Activated T-helper 2 cell treated with anti-CD3 and anti-CD28 coated beads, Interferon-gamma antibody, Interleukin-2, Interleukin-4, amounts not matched to agents 10 μg/mL and 5 μg/mL and 100 μg/mL, durations not matched to agents 14 hours and 24 hours and 36 hours (primary cell): ENCODE results near the gene TMX2. TPM values are rescaled to one million over a fixed set of nuclear protein-coding genes. Genes with fewer than 3 reads are reported as not detected.

ENCODE experiments used
- DNase-seq: peaks from one replicate; pipeline ENCODE4 v3.0.0; 2021; ENCODE audit warnings: low spot score
- H3K27ac Mint-ChIP-seq: one replicate; pipeline ENCODE4 v1.8.0; 2021; ENCODE audit warnings: mixed read lengths
- H3K27me3 Mint-ChIP-seq: one replicate; pipeline ENCODE4 v1.8.0; 2021; ENCODE audit warnings: low read depth, mixed read lengths
- H3K36me3 Mint-ChIP-seq: one replicate; pipeline ENCODE4 v1.8.0; 2021; ENCODE audit warnings: low read depth, mixed read lengths
- H3K4me1 Mint-ChIP-seq: one replicate; pipeline ENCODE4 v1.8.0; 2021; ENCODE audit warnings: low read depth, mixed read lengths
- H3K4me3 Mint-ChIP-seq: one replicate; pipeline ENCODE4 v1.8.0; 2021; ENCODE audit warnings: low read depth, mild to moderate bottlenecking, moderate library complexity, mixed read lengths
- H3K9me3 Mint-ChIP-seq: one replicate; pipeline ENCODE4 v1.8.0; 2021; ENCODE audit warnings: mixed read lengths
- intact Hi-C: fragments of 100-400 bp; cut with micrococcal nuclease; formaldehyde crosslinking; loops from one replicate; pipeline ENCODE4 v1.15.1; 2023
- total RNA-seq: library from RNA; stranded (reverse); gene quantifications from 2 replicates; pipeline ENCODE4 v1.2.3, GENCODE V29; 2022

TMX2 gene
- total RNA-seq, 1 donor from 2014 or later, result 74.6 TPM

DNA sequence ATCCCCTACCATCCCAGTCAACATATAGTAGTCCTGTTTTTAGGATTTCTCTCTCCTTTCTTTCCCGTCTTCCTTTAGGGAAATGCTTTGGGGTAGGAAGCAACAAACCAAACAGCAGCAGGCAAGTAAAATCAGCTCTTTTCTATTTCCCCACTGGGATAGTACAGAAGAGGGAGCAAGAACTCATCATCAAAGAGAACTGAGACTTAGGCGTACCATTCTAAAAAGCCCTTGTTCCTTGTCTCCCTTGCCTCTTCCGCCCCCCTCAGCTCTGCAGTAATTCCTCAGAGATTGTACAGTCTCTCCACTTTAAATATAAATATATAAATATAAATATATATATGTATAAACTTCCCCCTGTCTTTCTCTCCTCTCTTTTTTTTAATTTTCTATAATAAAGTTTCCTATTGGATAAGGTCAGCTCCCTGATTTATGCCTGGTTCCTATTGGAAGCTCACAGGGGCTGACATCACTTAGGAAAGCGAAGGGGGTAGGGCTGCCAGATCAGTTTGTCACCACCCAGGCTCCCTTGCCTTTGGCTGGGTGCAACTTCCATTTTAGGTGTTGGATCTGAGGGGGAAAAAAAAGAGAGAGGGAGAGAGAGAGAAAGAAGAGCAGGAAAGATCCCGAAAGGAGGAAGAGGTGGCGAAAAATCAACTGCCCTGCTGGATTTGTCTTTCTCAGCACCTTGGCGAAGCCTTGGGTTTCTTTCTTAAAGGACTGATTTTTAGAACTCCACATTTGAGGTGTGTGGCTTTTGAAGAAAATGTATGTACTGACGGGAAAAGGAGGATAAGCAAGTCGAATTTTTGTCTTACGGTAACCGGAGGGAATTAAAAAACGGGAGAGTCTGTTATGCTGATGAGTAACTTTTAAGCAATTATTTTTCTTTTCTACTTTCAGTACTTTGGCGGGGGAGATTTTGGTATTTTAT lies 49.2 kb downstream of the TMX2 start, which contains the start of gene CTNND1:
Gene CTNND1 (plus strand): TSS at position 502 of the 934 bp plus-strand sequence. CDS start 29,677 bp downstream, outside the sequence.
- intact Hi-C loops, result no loop called here
- peaks cover 21% of the 10 kb centered on the region for H3K4me1 Mint-ChIP-seq
- no peak for DNase-seq
- H3K9me3 Mint-ChIP-seq, result no peaks in the 10 kb centered on the region
- peak within 1 kb of the TSS; percentile 66 for H3K4me3 Mint-ChIP-seq
- H3K27me3 Mint-ChIP-seq, result no peaks in the 10 kb centered on the region
- H3K27ac Mint-ChIP-seq, result no peak within 1 kb of the TSS
- H3K36me3 Mint-ChIP-seq, result no peaks in the 10 kb centered on the region

DNA sequence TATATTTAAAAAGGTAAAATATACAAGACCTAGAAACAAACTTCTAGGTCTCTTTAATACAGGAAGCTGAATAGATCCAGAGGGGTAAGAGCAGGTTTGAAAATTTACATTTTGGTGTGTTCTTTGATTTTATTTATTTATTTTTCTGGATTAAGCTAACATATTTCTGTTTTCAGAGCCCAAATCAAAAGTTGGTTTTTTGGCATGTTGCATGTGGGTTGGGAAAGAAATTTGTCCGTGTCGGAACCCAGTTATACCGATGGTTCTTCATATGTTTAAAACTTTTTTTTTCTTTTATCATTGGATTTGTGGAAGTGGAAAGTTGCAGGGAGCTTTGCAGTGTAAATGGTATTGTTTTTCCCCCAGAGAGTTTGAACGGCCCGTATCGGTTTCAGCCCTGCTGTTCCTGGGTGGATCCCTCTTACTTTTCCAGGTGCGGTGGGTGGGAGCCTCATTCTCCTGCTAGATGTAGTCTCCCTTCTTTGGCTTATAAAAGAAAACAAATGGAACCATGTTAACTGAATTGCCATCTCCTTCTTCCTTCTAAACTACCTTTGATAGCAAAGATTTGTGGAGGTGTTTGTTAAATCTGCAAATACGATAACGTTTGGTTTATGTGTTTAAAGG lies 50.0 kb downstream of the TMX2 start:
- no peaks in the 10 kb centered on the region for H3K27me3 Mint-ChIP-seq
- no peaks in the 10 kb centered on the region for H3K36me3 Mint-ChIP-seq
- H3K4me3 Mint-ChIP-seq, result peak overlapping the region; percentile 22
- H3K27ac Mint-ChIP-seq, result no peak overlapping the region
- no peak for DNase-seq
- no peaks in the 10 kb centered on the region for H3K9me3 Mint-ChIP-seq
- intact Hi-C loops, result no loop called here
- peaks cover 21% of the 10 kb centered on the region for H3K4me1 Mint-ChIP-seq

GRCh38 chr11:57763568-57763967 lies 51.2 kb downstream of the TMX2 start:
- Mint-ChIP-seq H3K4me3 (no peak overlapping the region), H3K27ac (no peak overlapping the region), H3K9me3 (no peaks in the 10 kb centered on the region), H3K36me3 (no peaks in the 10 kb centered on the region), H3K27me3 (no peaks in the 10 kb centered on the region), H3K4me1 (peaks cover 15% of the 10 kb centered on the region)
- no peak for DNase-seq
- intact Hi-C loops, result no loop called here

- DNase-seq, result no peak
- intact Hi-C loops, result no loop called here
- Mint-ChIP-seq H3K36me3 (no peaks in the 10 kb centered on the region), H3K27ac (no peak overlapping the region), H3K4me3 (no peak overlapping the region), H3K27me3 (no peaks in the 10 kb centered on the region), H3K9me3 (no peaks in the 10 kb centered on the region), H3K4me1 (peaks cover 11% of the 10 kb centered on the region)
Observed at GRCh38 chr11:57764021-57764420, 51.6 kb downstream of the TMX2 start.

DNA sequence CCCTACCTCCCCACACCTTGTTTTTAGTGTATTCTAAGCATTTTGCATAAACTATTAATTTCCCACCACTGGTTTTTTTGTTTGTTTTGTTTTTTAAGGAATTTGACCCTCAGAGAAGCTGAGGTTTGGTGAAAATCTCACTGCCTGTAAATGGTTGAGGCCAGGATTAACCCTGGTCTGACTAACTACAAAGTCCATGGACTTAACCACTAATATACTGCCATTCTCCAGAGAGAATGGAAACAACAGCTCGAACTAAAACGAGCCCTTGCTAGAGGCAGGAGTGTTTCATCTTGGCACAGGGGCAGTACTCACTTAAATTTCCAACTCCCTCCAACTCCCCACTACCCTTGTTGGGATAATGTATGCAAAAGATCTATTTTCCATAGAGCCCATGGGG lies 52.2 kb downstream of the TMX2 start:
- intact Hi-C loops, result no loop called here
- H3K4me1 Mint-ChIP-seq, result peaks cover 11% of the 10 kb centered on the region
- H3K4me3 Mint-ChIP-seq, result no peak overlapping the region
- no peaks in the 10 kb centered on the region for H3K27me3 Mint-ChIP-seq
- H3K9me3 Mint-ChIP-seq, result no peaks in the 10 kb centered on the region
- no peak overlapping the region for H3K27ac Mint-ChIP-seq
- DNase-seq, result no peak
- H3K36me3 Mint-ChIP-seq, result no peaks in the 10 kb centered on the region

GRCh38 chr11:57764972-57765371 lies 52.6 kb downstream of the TMX2 start:
- Mint-ChIP-seq H3K9me3 (no peaks in the 10 kb centered on the region), H3K27me3 (no peaks in the 10 kb centered on the region), H3K4me1 (peaks cover 11% of the 10 kb centered on the region), H3K36me3 (no peaks in the 10 kb centered on the region), H3K4me3 (no peak overlapping the region), H3K27ac (no peak overlapping the region)
- DNase-seq, result no peak
- intact Hi-C loops, result no loop called here

DNA sequence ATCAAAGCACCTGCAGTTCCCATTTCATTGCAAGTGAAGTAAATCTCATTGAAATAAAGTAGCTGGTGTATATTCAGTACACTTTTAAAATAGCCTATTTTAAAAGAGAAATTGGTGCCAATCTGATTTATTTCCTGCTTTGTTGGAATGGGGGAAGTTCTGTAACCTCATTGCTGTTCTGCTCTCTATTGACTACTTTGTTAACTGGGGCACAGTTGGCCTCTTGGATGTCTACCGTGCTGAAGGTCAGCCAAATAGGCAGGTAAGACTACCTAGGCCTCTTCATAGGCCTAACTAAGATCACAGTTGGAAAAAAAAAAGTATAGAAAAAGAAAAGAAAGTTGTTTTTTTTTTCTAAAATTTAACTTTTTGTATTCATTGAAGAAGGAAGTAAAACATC lies 58.4 kb downstream of the TMX2 start:
- Mint-ChIP-seq H3K27ac (no peak overlapping the region), H3K36me3 (no peaks in the 10 kb centered on the region), H3K4me1 (peaks cover 9% of the 10 kb centered on the region), H3K9me3 (no peaks in the 10 kb centered on the region), H3K27me3 (no peaks in the 10 kb centered on the region), H3K4me3 (no peak overlapping the region)
- intact Hi-C loops, result no loop called here
- DNase-seq, result no peak

DNA sequence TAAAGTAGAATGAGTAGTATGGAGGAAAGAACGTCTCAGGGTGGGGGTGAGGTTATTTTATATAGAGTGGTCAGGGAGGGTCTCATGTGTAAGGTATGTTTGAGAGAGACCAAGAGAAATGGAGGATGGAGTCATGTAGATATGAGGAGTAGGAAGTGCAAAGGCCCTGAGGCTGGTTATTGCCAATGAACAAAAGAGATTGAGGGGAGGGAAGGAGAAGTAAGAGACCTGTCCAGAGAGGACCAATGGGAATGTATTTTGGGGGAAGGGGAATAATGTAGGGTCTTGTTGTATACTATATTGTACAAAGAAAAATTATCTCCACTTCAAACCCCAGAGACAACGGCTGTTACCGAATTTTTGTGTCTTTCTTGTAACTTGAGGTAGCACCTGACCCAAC lies 59.0 kb downstream of the TMX2 start:
- no peak overlapping the region for H3K27ac Mint-ChIP-seq
- H3K9me3 Mint-ChIP-seq, result no peaks in the 10 kb centered on the region
- intact Hi-C loops, result no loop called here
- no peak for DNase-seq
- peaks cover 9% of the 10 kb centered on the region for H3K4me1 Mint-ChIP-seq
- no peaks in the 10 kb centered on the region for H3K27me3 Mint-ChIP-seq
- H3K4me3 Mint-ChIP-seq, result no peak overlapping the region
- no peaks in the 10 kb centered on the region for H3K36me3 Mint-ChIP-seq

DNA sequence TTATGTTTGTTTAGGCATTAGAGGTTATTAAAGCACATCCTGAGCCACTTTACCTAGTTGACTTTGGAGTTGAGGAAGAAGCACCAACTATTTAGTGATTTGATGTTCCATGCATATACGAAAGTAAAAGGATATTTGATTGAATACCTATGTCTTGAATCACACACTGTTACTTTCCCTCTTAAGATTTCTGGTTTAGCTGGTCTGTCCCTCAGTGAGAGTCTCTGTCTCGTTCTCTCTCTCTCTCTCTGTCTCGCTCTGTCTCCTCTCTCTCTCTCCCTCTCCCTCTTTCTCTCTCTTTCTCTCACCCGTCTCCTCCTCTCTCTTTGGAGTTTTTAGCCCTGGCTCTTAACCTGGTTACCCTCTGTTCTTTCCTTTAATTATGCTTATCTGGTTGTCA lies 60.2 kb downstream of the TMX2 start:
- no peak overlapping the region for H3K27ac Mint-ChIP-seq
- DNase-seq, result no peak
- intact Hi-C loops, result no loop called here
- H3K36me3 Mint-ChIP-seq, result no peaks in the 10 kb centered on the region
- H3K4me3 Mint-ChIP-seq, result no peak overlapping the region
- H3K27me3 Mint-ChIP-seq, result no peaks in the 10 kb centered on the region
- H3K4me1 Mint-ChIP-seq, result peaks cover 9% of the 10 kb centered on the region
- H3K9me3 Mint-ChIP-seq, result no peaks in the 10 kb centered on the region

- Mint-ChIP-seq H3K4me1 (peaks cover 9% of the 10 kb centered on the region), H3K36me3 (no peaks in the 10 kb centered on the region), H3K27ac (no peak overlapping the region), H3K9me3 (no peaks in the 10 kb centered on the region), H3K4me3 (no peak overlapping the region), H3K27me3 (no peaks in the 10 kb centered on the region)
- intact Hi-C loops, result no loop called here
- no peak for DNase-seq
Observed at GRCh38 chr11:57773026-57773598, 60.7 kb downstream of the TMX2 start.

- Mint-ChIP-seq H3K4me3 (no peak overlapping the region), H3K27ac (no peak overlapping the region), H3K9me3 (no peaks in the 10 kb centered on the region), H3K4me1 (peaks cover 9% of the 10 kb centered on the region), H3K27me3 (no peaks in the 10 kb centered on the region), H3K36me3 (no peaks in the 10 kb centered on the region)
- intact Hi-C loops, result no loop called here
- DNase-seq, result no peak
Observed at GRCh38 chr11:57775491-57775890, 63.1 kb downstream of the TMX2 start.

DNA sequence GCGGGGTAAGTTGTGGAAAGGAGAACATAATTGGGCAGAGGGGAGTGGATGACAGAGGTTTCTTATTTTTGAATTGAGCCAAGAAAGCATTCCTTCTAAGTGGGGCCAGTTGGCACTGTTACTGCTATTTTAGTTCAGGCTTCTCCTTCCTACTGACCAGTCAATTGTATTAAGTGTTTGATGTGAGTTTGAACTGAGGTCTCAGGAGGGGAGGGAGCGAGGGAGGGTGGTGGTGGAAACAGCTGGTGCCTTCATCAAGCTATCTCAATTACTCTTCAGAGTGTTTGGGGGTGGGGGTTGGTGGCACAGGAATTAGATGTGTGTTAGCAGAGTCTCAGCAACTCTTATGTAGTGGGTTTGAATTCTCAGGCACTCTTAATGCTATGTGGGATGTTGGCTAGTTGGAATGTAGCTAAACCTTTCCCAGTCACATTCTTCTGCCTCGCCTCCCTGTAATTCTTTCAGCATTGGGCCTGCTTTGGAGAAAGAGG lies 63.7 kb downstream of the TMX2 start:
- Mint-ChIP-seq H3K27me3 (no peaks in the 10 kb centered on the region), H3K4me1 (peaks cover 9% of the 10 kb centered on the region), H3K36me3 (no peaks in the 10 kb centered on the region), H3K27ac (no peak overlapping the region), H3K4me3 (no peak overlapping the region), H3K9me3 (no peaks in the 10 kb centered on the region)
- DNase-seq, result no peak
- intact Hi-C loops, result no loop called here
